ENCODE measurements around the gene CDH13. TPM values are rescaled to one million over a fixed set of nuclear protein-coding genes. Genes with fewer than 3 reads are reported as not detected.

Gene CDH13
- total RNA-seq, 1 donor from 2014 or later, result 14.3 TPM

DNA sequence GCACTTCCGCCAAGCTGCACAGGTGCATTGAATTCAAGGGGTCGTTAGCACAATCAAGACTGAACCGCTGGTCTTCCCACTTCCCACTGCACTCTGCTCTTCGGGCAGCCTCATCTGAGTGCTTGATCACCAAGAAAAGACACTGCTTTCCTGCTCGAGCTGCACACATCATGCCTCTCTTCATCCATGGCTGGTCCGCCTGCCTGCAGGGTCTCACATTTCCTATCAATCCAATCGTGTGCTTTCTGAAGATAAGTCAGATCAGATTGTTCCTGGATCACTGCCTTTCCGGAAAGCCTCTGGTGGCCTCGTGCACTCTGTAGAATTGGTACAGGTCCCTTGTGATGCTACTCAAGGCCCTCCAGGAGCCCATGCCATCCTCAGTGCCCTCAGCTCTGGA lies 1150.2 kb downstream of the CDH13 start:
- ATAC-seq (peak in 1 of 2 donors; percentile 21), DNase-seq (no peak)
- Histone ChIP-seq H3K9me3 (no peaks in the 10 kb centered on the region), H3K36me3 (no peaks in the 10 kb centered on the region), H3K27ac (no peak overlapping the region), H3K4me3 (no peak overlapping the region), H3K4me1 (peaks cover 14% of the 10 kb centered on the region), H3K27me3 (ENCODE audit: low read depth) (no peaks in the 10 kb centered on the region)
- intact Hi-C loops (cut with DNase I), result no loop called here
- TF ChIP-seq, protein P1, sequence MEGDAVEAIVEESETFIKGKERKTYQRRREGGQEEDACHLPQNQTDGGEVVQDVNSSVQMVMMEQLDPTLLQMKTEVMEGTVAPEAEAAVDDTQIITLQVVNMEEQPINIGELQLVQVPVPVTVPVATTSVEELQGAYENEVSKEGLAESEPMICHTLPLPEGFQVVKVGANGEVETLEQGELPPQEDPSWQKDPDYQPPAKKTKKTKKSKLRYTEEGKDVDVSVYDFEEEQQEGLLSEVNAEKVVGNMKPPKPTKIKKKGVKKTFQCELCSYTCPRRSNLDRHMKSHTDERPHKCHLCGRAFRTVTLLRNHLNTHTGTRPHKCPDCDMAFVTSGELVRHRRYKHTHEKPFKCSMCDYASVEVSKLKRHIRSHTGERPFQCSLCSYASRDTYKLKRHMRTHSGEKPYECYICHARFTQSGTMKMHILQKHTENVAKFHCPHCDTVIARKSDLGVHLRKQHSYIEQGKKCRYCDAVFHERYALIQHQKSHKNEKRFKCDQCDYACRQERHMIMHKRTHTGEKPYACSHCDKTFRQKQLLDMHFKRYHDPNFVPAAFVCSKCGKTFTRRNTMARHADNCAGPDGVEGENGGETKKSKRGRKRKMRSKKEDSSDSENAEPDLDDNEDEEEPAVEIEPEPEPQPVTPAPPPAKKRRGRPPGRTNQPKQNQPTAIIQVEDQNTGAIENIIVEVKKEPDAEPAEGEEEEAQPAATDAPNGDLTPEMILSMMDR (IDR thresholded peaks at IDR 0.05), result no peak

DNA sequence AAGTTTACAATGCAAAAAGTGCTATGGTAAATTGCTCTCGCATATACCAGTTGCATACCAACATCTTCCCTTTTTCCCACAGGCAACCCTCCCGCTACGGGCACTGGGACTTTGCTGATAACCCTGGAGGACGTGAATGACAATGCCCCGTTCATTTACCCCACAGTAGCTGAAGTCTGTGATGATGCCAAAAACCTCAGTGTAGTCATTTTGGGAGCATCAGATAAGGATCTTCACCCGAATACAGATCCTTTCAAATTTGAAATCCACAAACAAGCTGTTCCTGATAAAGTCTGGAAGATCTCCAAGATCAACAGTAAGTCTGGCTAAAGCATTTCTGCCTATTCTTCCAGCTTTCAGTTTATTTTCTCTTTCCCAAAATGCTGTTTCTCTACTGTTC lies 1153.1 kb downstream of the CDH13 start:
- intact Hi-C loops (cut with DNase I), result no loop called here
- H3K4me1 ChIP-seq, result peaks cover 14% of the 10 kb centered on the region
- no peaks in the 10 kb centered on the region for H3K36me3 ChIP-seq
- no peaks in the 10 kb centered on the region for H3K9me3 ChIP-seq
- TF ChIP-seq, protein P1 (IDR thresholded peaks at IDR 0.05), result no peak
- no peak for ATAC-seq
- H3K4me3 ChIP-seq, result no peak overlapping the region
- no peak overlapping the region for H3K27ac ChIP-seq
- no peak for DNase-seq
- no peaks in the 10 kb centered on the region for H3K27me3 ChIP-seq (ENCODE audit: low read depth)

DNA sequence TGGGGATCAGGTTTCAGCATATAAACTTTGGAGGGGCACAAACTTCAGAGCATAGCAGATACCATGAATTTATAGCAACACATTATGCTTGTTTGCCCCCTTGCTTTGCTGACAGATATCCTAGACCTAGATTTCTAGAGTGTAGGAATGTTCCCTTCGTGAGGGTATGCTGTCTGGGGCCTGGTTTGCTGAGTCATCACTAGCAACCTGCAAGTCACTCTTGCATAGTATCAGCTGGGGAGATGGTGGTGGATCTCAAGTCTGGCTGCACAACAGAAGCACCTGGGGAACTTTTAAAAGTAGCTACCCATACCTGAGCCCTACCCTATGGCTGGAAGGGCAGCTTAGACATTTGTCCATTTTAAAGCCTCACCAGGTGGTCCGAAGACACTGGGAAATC lies 1158.7 kb downstream of the CDH13 start:
- TF ChIP-seq, protein P1 (IDR thresholded peaks at IDR 0.05), result no peak
- ATAC-seq, result no peak

DNA sequence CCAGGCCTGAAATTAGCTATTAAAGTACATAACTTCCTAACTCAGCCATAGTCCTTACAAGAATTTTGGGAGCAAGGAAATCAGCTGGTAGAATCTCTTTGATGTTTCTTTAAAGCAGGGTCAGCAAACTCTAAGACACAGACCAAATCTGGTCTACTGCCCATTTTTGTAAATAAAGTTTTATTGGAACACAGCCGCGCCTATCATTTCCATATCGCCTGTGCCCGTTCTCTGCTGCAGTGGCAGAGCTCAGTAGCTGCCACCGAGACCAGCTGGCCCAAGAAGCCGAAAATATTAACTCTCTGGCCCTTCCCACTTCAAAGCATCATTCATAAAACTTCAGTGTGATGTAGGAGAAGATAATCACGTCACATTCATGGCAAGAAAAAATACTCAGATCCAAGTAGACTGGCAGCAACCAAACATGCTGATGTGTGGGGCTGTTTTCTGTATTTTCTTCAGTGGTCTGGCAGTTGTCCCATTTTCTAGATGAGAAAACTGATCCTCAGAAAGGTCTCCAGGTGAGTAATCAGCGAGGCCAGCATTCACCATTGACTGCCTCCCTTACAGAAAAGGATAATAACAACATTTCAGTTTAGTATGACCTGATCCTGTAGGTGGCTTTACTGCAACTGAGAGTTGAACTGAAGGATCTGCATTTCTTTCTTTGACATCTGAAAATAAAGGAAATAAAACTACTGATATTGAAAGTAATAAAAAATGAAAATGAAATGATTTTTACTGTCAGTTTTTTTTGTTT lies 1163.1 kb downstream of the CDH13 start:
- Histone ChIP-seq H3K27me3 (ENCODE audit: low read depth) (no peaks in the 10 kb centered on the region), H3K36me3 (no peaks in the 10 kb centered on the region), H3K4me1 (no peaks in the 10 kb centered on the region), H3K27ac (no peak overlapping the region), H3K4me3 (no peak overlapping the region), H3K9me3 (no peaks in the 10 kb centered on the region)
- ATAC-seq (no peak), DNase-seq (no peak)
- TF ChIP-seq, protein P1 (IDR thresholded peaks at IDR 0.05), result no peak
- intact Hi-C loops (cut with DNase I), result no loop called here

More for the DNA sequence above, 1158.7 kb downstream of the CDH13 start:
- Histone ChIP-seq H3K4me3 (no peak overlapping the region), H3K27ac (no peak overlapping the region), H3K27me3 (ENCODE audit: low read depth) (no peaks in the 10 kb centered on the region), H3K4me1 (peaks cover 3% of the 10 kb centered on the region), H3K9me3 (no peaks in the 10 kb centered on the region), H3K36me3 (no peaks in the 10 kb centered on the region)
- DNase-seq, result no peak
- intact Hi-C loops (cut with DNase I), result no loop called here

DNA sequence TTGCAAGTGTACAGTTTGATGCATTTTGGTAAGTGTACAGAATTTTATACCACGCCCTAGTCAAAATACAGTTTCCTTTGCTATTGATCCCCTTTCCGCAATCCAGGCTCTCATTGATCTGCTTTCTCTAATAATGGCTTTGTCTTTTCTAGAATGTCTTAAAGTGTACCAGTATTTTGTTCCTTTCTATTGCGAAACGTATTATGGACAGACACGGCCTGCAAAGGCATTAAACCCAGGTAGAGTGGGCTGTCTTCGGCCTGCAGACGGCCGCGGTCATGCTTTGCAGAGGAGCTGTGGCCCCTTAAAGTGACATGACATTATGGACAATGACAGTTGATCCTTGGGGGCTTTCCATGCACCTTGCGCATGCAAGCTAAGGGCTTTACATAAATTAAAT lies 1165.1 kb downstream of the CDH13 start:
- TF ChIP-seq, protein P1 (IDR thresholded peaks at IDR 0.05), result no peak
- intact Hi-C loops (cut with DNase I), result no loop called here
- Histone ChIP-seq H3K9me3 (no peaks in the 10 kb centered on the region), H3K27ac (no peak overlapping the region), H3K4me3 (no peak overlapping the region), H3K27me3 (ENCODE audit: low read depth) (no peaks in the 10 kb centered on the region), H3K4me1 (no peaks in the 10 kb centered on the region), H3K36me3 (no peaks in the 10 kb centered on the region)
- ATAC-seq (no peak), DNase-seq (no peak)
